Measurements from ENCODE around the gene BNIP3. TPM values are rescaled to one million over a fixed set of nuclear protein-coding genes. Genes with fewer than 3 reads are reported as not detected.

The BNIP3 gene
- polyA plus RNA-seq, 3 donors: 3.2 to 7.2 (median 4.6) TPM

- Histone ChIP-seq H4K20me1 (ENCODE audit: insufficient read depth, low read length) (no peaks in the 10 kb centered on the region), H3K9ac (ENCODE audit: insufficient read depth, low read length, poor library complexity, severe bottlenecking) (no peak overlapping the region), H2AFZ (ENCODE audit: insufficient read depth, low read depth, low read length, poor library complexity, severe bottlenecking) (no peak overlapping the region), H3K4me1 (ENCODE audit: control insufficient read depth in 1 of 2, insufficient read depth in 2 of 2, low read length in 2 of 2) (no peaks in the 10 kb centered on the region), H3K36me3 (replicated peaks in 1 of 2; ENCODE audit: control insufficient read depth in 1 of 2, insufficient read depth in 2 of 2, low read length in 2 of 2) (peaks cover 4 to 9% of the 10 kb centered on the region in 2 donors), H3K4me2 (replicated peaks; ENCODE audit: extremely low read depth, low read length, poor library complexity, severe bottlenecking) (no peak overlapping the region), H3K79me2 (ENCODE audit: insufficient read depth, low read length) (no peaks in the 10 kb centered on the region), H3K4me3 (replicated peaks in 1 of 3; ENCODE audit: low read depth in 2 of 3, low read length in 3 of 3) (no peak overlapping the region), H3K27ac (ENCODE audit: low read depth in 1 of 2, low read length in 2 of 2) (no peak overlapping the region), H3K27me3 (ENCODE audit: control insufficient read depth in 2 of 2, insufficient read depth in 2 of 2, low read length in 2 of 2) (peaks cover 8 to 19% of the 10 kb centered on the region in 2 donors), H3K9me3 (replicated peaks in 1 of 2; ENCODE audit: control insufficient read depth in 1 of 2, insufficient read depth in 1 of 2, low read length in 2 of 2) (no peaks in the 10 kb centered on the region)
- Mint-ChIP-seq H3K9me3 (peaks cover 0 to 10% (median 4%) of the 10 kb centered on the region in 7 donors), H3K27ac (no peak overlapping the region), H3K27me3 (ENCODE audit: low read depth in 3 of 3) (peaks cover 20 to 24% (median 20%) of the 10 kb centered on the region in 3 donors), H3K4me1 (peaks cover 4% of the 10 kb centered on the region), H3K4me3 (no peak overlapping the region), H3K36me3 (peaks cover 20 to 26% of the 10 kb centered on the region in 2 donors)
- no peak for TF ChIP-seq CTCF (IDR thresholded peaks at IDR 0.05)
- DNase-seq: no peak
- intact Hi-C loops (cut with micrococcal nuclease): no loop called here
- 94% methylated on average over 3 of the region's 6 CpGs for WGBS (ENCODE audit: insufficient coverage)
Measured at GRCh38 chr10:131975003-131975402, 6.7 kb downstream of the BNIP3 start.

GRCh38 chr10:131974034-131974817 is 7.5 kb downstream of the BNIP3 start:
- Histone ChIP-seq H2AFZ (ENCODE audit: insufficient read depth, low read depth, low read length, poor library complexity, severe bottlenecking) (no peak overlapping the region), H3K4me1 (ENCODE audit: control insufficient read depth in 1 of 2, insufficient read depth in 2 of 2, low read length in 2 of 2) (no peaks in the 10 kb centered on the region), H3K36me3 (replicated peaks in 1 of 2; ENCODE audit: control insufficient read depth in 1 of 2, insufficient read depth in 2 of 2, low read length in 2 of 2) (peaks cover 5 to 16% of the 10 kb centered on the region in 2 donors), H3K9ac (ENCODE audit: insufficient read depth, low read length, poor library complexity, severe bottlenecking) (no peak overlapping the region), H3K27me3 (ENCODE audit: control insufficient read depth in 2 of 2, insufficient read depth in 2 of 2, low read length in 2 of 2) (peaks cover 4 to 12% of the 10 kb centered on the region in 2 donors), H4K20me1 (ENCODE audit: insufficient read depth, low read length) (no peaks in the 10 kb centered on the region), H3K4me3 (replicated peaks in 1 of 3; ENCODE audit: low read depth in 2 of 3, low read length in 3 of 3) (no peak overlapping the region), H3K79me2 (ENCODE audit: insufficient read depth, low read length) (no peaks in the 10 kb centered on the region), H3K9me3 (replicated peaks in 1 of 2; ENCODE audit: control insufficient read depth in 1 of 2, insufficient read depth in 1 of 2, low read length in 2 of 2) (no peaks in the 10 kb centered on the region), H3K27ac (ENCODE audit: low read depth in 1 of 2, low read length in 2 of 2) (no peak overlapping the region), H3K4me2 (replicated peaks; ENCODE audit: extremely low read depth, low read length, poor library complexity, severe bottlenecking) (no peak overlapping the region)
- no peak for TF ChIP-seq CTCF (IDR thresholded peaks at IDR 0.05)
- H3K36me3 Mint-ChIP-seq: peaks cover 26 to 28% of the 10 kb centered on the region in 2 donors
- no peaks in the 10 kb centered on the region for H3K4me1 Mint-ChIP-seq
- WGBS (ENCODE audit: insufficient coverage): 69% methylated on average over 5 of the region's 14 CpGs
- no peak overlapping the region for H3K4me3 Mint-ChIP-seq
- peak overlapping the region in 1 of 7 donors; percentile 22 for H3K27ac Mint-ChIP-seq
- intact Hi-C loops (cut with micrococcal nuclease): no loop called here
- peaks cover 0 to 4% (median 0%) of the 10 kb centered on the region in 7 donors for H3K9me3 Mint-ChIP-seq
- H3K27me3 Mint-ChIP-seq (ENCODE audit: low read depth in 3 of 3): peaks cover 12 to 16% (median 13%) of the 10 kb centered on the region in 3 donors
- DNase-seq: no peak

Measured in CD14-positive monocyte (primary cell).